Retinal pigment epithelial cell (primary cell): ENCODE data around the gene GFM2.
A peak's percentile ranks its signal among the peaks of the same experiment; 100 is the strongest.
"Not testable (repeated sequence)": the region's sequence is repeated elsewhere in the genome, so short reads cannot be mapped to it uniquely, and the experiment has no call there.

Experiments used
- DNase-seq: peaks from one replicate; pipeline ENCODE4 v3.0.0-alpha.2; 2010; ENCODE audit warnings: low read depth
- H3K4me3 ChIP-seq: 2 replicates; pipeline ENCODE4 v1.5.1; 2011; ENCODE audit warnings: mild to moderate bottlenecking, low read length, control low read depth, moderate library complexity
- TF ChIP-seq, protein P1 (sequence below): conservative IDR thresholded peaks from 2 replicates; pipeline ENCODE4 v1.5.1; 2011; ENCODE audit warnings: low read depth, low read length, control low read depth, inconsistent platforms

GFM2 gene, protein sequence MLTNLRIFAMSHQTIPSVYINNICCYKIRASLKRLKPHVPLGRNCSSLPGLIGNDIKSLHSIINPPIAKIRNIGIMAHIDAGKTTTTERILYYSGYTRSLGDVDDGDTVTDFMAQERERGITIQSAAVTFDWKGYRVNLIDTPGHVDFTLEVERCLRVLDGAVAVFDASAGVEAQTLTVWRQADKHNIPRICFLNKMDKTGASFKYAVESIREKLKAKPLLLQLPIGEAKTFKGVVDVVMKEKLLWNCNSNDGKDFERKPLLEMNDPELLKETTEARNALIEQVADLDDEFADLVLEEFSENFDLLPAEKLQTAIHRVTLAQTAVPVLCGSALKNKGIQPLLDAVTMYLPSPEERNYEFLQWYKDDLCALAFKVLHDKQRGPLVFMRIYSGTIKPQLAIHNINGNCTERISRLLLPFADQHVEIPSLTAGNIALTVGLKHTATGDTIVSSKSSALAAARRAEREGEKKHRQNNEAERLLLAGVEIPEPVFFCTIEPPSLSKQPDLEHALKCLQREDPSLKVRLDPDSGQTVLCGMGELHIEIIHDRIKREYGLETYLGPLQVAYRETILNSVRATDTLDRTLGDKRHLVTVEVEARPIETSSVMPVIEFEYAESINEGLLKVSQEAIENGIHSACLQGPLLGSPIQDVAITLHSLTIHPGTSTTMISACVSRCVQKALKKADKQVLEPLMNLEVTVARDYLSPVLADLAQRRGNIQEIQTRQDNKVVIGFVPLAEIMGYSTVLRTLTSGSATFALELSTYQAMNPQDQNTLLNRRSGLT

DNA sequence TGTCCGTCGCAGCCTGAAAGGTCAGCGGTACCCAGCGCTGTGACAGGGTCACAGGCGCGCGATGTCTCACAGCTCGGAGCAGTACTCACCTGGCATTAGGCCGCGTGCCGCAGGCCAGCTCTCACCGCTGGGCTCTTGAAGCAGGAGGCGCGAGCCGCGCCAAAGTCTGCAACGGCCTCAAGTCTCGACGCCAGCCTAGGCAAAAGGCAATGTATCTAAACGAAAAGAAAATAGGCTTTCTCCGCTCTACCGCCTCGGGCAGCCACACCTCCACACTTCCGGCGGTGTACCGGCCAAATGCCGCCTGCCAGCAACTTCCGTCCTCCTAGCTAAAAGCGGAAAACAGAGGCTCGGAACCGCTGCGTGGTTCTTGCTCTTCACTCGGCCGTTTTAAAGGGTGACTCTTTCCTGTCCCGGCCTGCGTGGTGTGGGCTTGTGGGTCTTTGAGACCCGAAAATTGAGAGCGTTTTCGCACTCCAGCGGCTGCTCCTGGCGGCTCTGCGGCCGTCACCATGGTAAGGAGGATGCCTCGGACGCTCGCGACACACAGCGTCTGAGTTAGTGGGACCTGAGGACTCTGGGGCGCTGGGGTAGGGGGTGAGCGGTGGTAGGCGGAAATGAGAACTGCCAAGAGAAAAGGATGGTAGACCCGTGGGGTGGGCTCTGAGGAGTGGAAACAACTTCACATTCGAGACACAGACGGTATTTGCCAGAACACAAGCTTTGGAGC, at the start of gene GFM2, which contains the start of gene NSA2:
TSS of gene GFM2 (minus strand) at position 269 of the 730 bp plus-strand sequence. CDS start 3,375 bp downstream, outside the sequence.
TSS of gene NSA2 (plus strand) at position 401 of the 730 bp plus-strand sequence. CDS start at position 513, 112 bp downstream.
- TF ChIP-seq, protein P1, sequence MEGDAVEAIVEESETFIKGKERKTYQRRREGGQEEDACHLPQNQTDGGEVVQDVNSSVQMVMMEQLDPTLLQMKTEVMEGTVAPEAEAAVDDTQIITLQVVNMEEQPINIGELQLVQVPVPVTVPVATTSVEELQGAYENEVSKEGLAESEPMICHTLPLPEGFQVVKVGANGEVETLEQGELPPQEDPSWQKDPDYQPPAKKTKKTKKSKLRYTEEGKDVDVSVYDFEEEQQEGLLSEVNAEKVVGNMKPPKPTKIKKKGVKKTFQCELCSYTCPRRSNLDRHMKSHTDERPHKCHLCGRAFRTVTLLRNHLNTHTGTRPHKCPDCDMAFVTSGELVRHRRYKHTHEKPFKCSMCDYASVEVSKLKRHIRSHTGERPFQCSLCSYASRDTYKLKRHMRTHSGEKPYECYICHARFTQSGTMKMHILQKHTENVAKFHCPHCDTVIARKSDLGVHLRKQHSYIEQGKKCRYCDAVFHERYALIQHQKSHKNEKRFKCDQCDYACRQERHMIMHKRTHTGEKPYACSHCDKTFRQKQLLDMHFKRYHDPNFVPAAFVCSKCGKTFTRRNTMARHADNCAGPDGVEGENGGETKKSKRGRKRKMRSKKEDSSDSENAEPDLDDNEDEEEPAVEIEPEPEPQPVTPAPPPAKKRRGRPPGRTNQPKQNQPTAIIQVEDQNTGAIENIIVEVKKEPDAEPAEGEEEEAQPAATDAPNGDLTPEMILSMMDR: no peak
- peak within 1 kb of the TSS; percentile 99 for H3K4me3 ChIP-seq
- peak; percentile 82 for DNase-seq

DNA sequence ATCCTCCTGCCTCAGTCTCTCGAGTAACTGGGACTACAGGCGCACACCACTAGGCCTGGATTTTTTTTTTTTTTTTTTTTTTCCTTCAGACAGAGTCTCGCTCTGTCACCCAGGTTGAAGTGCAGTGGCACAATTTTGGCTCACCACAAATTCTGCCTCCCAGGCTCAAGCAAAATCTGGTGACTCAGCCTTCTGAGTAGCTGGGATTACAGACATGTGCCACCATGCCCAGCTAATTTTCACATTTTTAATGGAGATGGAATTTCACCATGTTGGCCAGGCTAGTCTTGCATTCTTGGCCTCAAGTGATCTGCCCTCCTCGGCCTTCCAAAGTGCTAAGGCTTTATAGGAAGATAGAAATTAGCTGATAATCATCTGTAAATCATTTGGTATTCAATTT, 44.0 kb upstream of the GFM2 start:
- DNase-seq: peak; percentile 24
- no peak overlapping the region for H3K4me3 ChIP-seq
- TF ChIP-seq, protein P1: no peak

DNA sequence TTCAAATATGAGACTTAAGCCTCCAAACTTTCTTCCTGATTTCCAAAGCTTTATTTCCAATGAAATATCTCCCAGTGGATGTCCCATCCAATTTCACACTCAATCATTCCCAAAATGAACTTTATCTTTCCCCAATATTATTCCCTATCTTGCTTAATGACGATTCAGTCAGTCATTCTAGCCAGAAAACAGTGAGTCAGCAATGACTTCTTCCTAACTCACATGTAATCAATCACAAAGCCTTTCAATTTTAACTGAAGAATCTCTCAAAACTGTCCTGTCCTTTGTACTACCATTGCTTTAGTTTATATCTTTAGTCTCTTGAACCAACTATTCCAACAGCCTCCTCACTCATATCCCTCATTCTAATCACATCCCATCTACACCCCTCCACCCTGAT, 35.0 kb upstream of the GFM2 start:
- TF ChIP-seq, protein P1: no peak
- H3K4me3 ChIP-seq: no peak overlapping the region
- no peak for DNase-seq

DNA sequence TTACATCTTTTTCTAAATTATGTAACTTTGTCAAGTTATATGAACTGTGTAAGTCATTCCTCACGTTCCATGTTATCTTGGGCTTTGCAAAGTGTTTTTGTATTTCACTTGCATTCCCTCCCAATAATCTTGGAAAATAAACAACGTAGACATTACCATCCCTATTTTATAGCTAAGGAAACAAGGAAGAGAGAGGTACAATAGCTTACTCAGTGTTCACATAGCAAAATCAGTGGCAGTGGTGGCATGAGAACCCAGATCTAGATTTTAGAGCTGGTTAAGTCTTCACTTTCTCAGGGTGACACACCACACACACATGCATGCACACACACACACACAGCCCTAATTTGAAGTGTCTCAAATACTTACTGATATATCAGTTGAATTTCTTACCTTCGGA, 34.3 kb upstream of the GFM2 start:
- TF ChIP-seq, protein P1: no peak
- no peak for DNase-seq
- no peak overlapping the region for H3K4me3 ChIP-seq

DNA sequence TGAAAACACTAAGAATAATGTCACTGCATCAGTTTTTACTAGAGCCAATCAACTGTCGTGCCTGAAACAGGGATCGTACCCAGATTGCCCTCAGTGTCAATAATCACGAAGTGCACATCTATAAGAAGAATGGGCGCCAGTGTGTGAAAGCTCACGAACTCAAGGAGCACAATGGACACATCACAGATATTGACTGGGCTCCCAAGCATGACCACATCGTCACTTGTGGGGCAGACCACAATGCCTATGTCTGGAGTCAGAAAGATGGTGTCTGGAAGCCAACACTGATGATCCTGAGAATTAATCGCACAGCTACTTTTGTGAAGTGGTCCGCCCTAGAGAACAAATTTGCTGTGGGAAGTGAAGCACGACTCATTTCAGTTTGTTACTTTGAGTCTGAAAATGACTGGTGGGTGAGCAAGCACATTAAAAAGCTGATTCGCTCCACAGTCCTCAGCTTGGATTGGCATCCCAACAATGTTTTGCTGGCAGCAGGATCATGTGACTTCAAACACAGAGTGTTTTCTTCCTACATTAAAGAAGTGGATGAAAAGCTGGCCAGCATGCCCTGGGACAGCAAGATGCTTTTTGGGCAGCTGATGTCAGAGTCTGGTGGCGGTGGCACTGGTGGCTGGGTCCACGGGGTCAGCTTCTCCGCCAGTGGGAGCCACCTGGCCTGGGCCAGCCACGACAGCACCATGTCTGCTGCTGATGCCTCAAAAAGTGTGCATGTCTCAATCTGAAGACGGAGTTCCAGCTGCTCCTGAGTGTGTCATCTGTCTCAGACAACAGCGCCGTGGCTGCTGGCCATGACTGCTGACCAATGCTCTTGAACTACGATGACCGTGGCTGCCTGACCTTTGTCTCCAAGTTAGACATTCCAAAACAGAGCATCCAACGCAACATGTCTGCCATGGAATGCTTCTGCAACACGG, 32.3 kb upstream of the GFM2 start:
- TF ChIP-seq, protein P1: no peak
- DNase-seq: peak; percentile 2
- H3K4me3 ChIP-seq: no peak overlapping the region

DNA sequence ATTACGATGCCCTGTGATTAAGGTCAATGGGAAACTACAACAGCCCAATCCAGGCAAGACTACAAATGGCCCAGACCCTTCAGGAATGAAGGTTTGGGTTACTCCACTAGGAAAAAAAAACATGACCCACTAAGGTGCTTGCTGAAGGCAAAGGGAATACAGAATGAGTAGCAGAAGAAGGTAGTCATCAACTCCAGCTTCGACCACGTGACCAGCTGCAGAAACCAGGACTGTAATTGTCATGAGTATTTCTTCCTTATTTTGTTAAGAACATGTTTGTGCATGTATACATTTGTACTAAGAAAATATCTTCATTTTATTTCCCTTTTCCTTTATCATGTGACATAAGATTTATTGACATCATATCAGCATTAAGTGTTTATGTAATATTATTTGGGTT, 24.8 kb upstream of the GFM2 start:
- H3K4me3 ChIP-seq, DNase-seq: not testable (repeated sequence)
